SK-N-SH treated with all-trans-retinoic acid at 6 μM for 48 hours (cell line): ENCODE data around the gene IGF2R.

Source experiments
- GLIS3 ChIP-seq: fragments of 250-450 bp; sonication (Bioruptor Pico); IDR thresholded peaks from 2 replicates; pipeline ENCODE4 v1.5.0; 2020; ENCODE audit warnings: mild to moderate bottlenecking, moderate library complexity
- PATZ1 ChIP-seq: fragments of 250-450 bp; sonication (Bioruptor Pico); IDR thresholded peaks from 2 replicates; pipeline ENCODE4 v1.8.0; 2020; ENCODE audit warnings: mild to moderate bottlenecking, moderate library complexity, borderline replicate concordance
- POU6F1 ChIP-seq: fragments of 250-450 bp; sonication (Bioruptor Pico); IDR thresholded peaks from 2 replicates; pipeline ENCODE4 v1.8.0; 2021; ENCODE audit warnings: low read depth, mild to moderate bottlenecking, moderate library complexity, borderline replicate concordance
- RARB ChIP-seq: fragments of 250-450 bp; sonication (Bioruptor Pico); IDR thresholded peaks from 2 replicates; pipeline ENCODE4 v1.8.0; 2021; ENCODE audit warnings: mild to moderate bottlenecking, moderate library complexity
- ZFP3 ChIP-seq: fragments of 250-450 bp; sonication (Bioruptor Pico); IDR thresholded peaks from 2 replicates; pipeline ENCODE4 v1.5.0; 2020; ENCODE audit warnings: mild to moderate bottlenecking, moderate library complexity
- ZNF565 ChIP-seq: fragments of 450-650 bp; formaldehyde crosslinking; conservative IDR thresholded peaks from 2 replicates; pipeline ENCODE4 v1.5.0; 2020; ENCODE audit warnings: low read depth, mild to moderate bottlenecking, moderate library complexity

GRCh38 chr6:160121558-160121957, 152.7 kb downstream of the IGF2R start, which contains the start of gene SLC22A1:
- TF ChIP-seq GLIS3 (CRISPR knock-in tag) = no peak
- no peak for TF ChIP-seq PATZ1 (CRISPR knock-in tag)
- no peak for TF ChIP-seq ZNF565 (CRISPR knock-in tag)
- TF ChIP-seq ZFP3 (CRISPR knock-in tag) = no peak
- no peak for TF ChIP-seq RARB (CRISPR knock-in tag)
- no peak for TF ChIP-seq POU6F1 (CRISPR knock-in tag)
